ENCODE measurements around the gene SLCO1B1. TPM values are rescaled to one million over a fixed set of nuclear protein-coding genes. Genes with fewer than 3 reads are reported as not detected.

The SLCO1B1 gene
- not detected in 2 replicates for total RNA-seq

GRCh38 chr12:21130998-21131397 lies at the start of gene SLCO1B1:
TSS of gene SLCO1B1 (plus strand) at chr12:21131194. CDS start at chr12:21141575, 10,381 bp downstream.

Other genes with a start within 250 kb of the SLCO1B1 start
- gene SLCO1A2, start 203.7 kb downstream of the SLCO1B1 start, total RNA-seq: 0.19 TPM in 1 of 2 replicates, not detected in the other
- gene IAPP, start 241.7 kb downstream of the SLCO1B1 start, total RNA-seq: not detected in 2 replicates